ENCODE data around the gene RXFP4. TPM values are rescaled to one million over a fixed set of nuclear protein-coding genes. Genes with fewer than 3 reads are reported as not detected.

The RXFP4 gene
- total RNA-seq, 6 experiments from 2014 or later, result not detected

GRCh38 chr1:155962599-155963211 lies 21.3 kb downstream of the RXFP4 start:
- TF ChIP-seq CTCF (IDR thresholded peaks at IDR 0.05), result no peak
- peaks cover 38% of the 10 kb centered on the region for H3K4me1 Mint-ChIP-seq (ENCODE audit: low read depth)
- H3K27ac Mint-ChIP-seq, result peak overlapping the region; percentile 100
- H3K9me3 Mint-ChIP-seq, result no peaks in the 10 kb centered on the region
- peaks cover 8% of the 10 kb centered on the region for H3K27me3 Mint-ChIP-seq (ENCODE audit: insufficient read depth)
- H3K36me3 Mint-ChIP-seq (ENCODE audit: low read depth), result peaks cover 33% of the 10 kb centered on the region
- no peak overlapping the region for H3K4me3 Mint-ChIP-seq
- DNase-seq, result no peak

DNA sequence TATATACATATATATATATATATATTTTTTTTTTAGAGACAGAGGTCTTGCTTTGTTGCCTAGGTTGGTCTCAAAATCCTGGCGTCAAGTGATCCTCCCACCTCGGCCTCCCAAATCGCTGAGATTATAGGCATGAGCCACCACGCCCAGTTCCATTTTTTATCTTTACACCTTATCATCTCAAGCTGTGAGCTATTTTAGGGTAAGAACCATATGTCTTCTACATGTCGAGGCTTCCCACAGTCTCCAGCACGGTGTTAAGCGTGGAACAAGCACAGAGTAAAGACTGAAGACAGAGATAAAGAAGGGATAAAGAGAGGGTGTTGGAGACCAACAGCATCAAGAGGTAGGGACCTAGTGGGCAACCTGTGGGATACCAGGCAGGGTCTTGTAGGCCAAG lies 22.8 kb downstream of the RXFP4 start:
- peaks cover 39% of the 10 kb centered on the region for H3K36me3 Mint-ChIP-seq (ENCODE audit: low read depth)
- no peak for DNase-seq
- no peak for TF ChIP-seq CTCF (IDR thresholded peaks at IDR 0.05)
- peak overlapping the region; percentile 10; the same call in 1 of the 2 replicates for H3K27ac Mint-ChIP-seq
- H3K27me3 Mint-ChIP-seq (ENCODE audit: insufficient read depth), result peaks cover 8% of the 10 kb centered on the region
- peaks cover 52% of the 10 kb centered on the region for H3K4me1 Mint-ChIP-seq (ENCODE audit: low read depth)
- H3K4me3 Mint-ChIP-seq, result no peak overlapping the region
- no peaks in the 10 kb centered on the region for H3K9me3 Mint-ChIP-seq

DNA sequence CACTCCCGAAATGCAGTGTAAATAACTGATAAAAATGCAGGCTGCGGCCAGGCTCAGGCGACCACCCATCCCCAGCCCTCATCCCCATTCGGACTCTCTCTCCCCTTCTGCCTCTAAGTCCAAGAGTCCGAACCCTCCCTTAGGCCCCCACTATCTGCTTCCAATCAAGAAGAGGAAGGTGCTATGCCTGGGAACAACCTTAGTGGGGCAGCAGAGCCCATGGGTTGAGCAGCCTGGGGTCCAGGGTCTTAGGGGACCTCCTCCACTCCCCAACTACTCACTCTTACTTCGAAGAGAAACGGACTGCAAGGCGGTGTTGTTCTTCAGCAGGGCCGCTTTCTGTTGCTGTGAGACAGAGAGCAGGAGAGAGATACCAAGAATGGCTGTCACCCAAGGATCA lies 24.7 kb downstream of the RXFP4 start:
- H3K4me3 Mint-ChIP-seq, result no peak overlapping the region
- peaks cover 58% of the 10 kb centered on the region for H3K4me1 Mint-ChIP-seq (ENCODE audit: low read depth)
- H3K36me3 Mint-ChIP-seq (ENCODE audit: low read depth), result peaks cover 35% of the 10 kb centered on the region
- DNase-seq, result no peak
- TF ChIP-seq CTCF (IDR thresholded peaks at IDR 0.05), result peak; percentile 31; the same call in 1 of the 2 replicates
- peak overlapping the region; percentile 29; the same call in 1 of the 2 replicates for H3K27ac Mint-ChIP-seq
- H3K27me3 Mint-ChIP-seq (ENCODE audit: insufficient read depth), result peaks cover 8% of the 10 kb centered on the region
- no peaks in the 10 kb centered on the region for H3K9me3 Mint-ChIP-seq

DNA sequence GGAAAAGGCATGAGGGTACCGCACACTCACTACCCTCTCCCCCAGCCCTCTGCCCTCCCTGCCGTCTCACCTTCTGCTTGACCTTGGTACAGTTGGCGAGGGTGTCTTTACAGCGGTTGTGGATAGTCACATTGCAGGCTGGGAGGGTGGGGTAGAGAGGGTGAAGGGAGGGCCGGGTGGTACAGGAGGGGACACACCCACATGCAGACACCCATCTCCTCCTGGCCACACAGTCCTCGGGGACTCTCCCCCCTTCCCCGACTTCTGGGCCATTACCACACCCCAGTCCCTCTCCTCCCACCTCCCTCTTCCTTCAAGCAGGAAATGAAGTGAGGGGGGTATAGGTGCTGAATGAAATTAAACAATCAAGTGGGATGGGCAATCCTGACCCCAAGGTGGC lies 25.3 kb downstream of the RXFP4 start:
- H3K9me3 Mint-ChIP-seq, result no peaks in the 10 kb centered on the region
- peaks cover 7% of the 10 kb centered on the region for H3K27me3 Mint-ChIP-seq (ENCODE audit: insufficient read depth)
- no peak for DNase-seq
- H3K27ac Mint-ChIP-seq, result no peak overlapping the region; the same call in 1 of the 2 replicates
- H3K4me1 Mint-ChIP-seq (ENCODE audit: low read depth), result peaks cover 58% of the 10 kb centered on the region
- TF ChIP-seq CTCF (IDR thresholded peaks at IDR 0.05), result no peak
- peaks cover 31% of the 10 kb centered on the region for H3K36me3 Mint-ChIP-seq (ENCODE audit: low read depth)
- H3K4me3 Mint-ChIP-seq, result no peak overlapping the region

GRCh38 chr1:155967341-155968050 lies 26.1 kb downstream of the RXFP4 start:
- H3K4me1 Mint-ChIP-seq (ENCODE audit: low read depth), result peaks cover 58% of the 10 kb centered on the region
- peaks cover 4% of the 10 kb centered on the region for H3K27me3 Mint-ChIP-seq (ENCODE audit: insufficient read depth)
- H3K27ac Mint-ChIP-seq, result peak overlapping the region; percentile 86
- no peak for TF ChIP-seq CTCF (IDR thresholded peaks at IDR 0.05)
- H3K9me3 Mint-ChIP-seq, result no peaks in the 10 kb centered on the region
- DNase-seq, result no peak
- no peak overlapping the region for H3K4me3 Mint-ChIP-seq
- H3K36me3 Mint-ChIP-seq (ENCODE audit: low read depth), result peaks cover 29% of the 10 kb centered on the region

Measured in HFFc6 (cell line).